OCI-LY7 (cell line): ENCODE measurements around the gene ERCC5. TPM values are rescaled to one million over a fixed set of nuclear protein-coding genes. Genes with fewer than 3 reads are reported as not detected.

Experiments used
- BruUV-seq: library from RNA; stranded (reverse); fragments of 400-500 nt; replicated peaks from 2 replicates; lab custom pipeline; 2021; lab: Mats Ljungman, UMichigan
- CTCF ChIA-PET: fragments of 300-600 bp; sonication (Branson Sonifier 250); formaldehyde crosslinking; loops from one replicate; lab custom pipeline; 2022; ENCODE audit warnings: antibody characterized with exemption; ENCODE audit not compliant: unreplicated experiment; lab: Charles Lee
- POLR2A ChIA-PET: fragments of 300-600 bp; sonication (Branson Sonifier 250); formaldehyde crosslinking; loops from one replicate; lab custom pipeline; 2022; ENCODE audit warnings: antibody characterized with exemption; lab: Charles Lee
- DNase-seq: peaks from one replicate; pipeline ENCODE4 v3.0.0-alpha.2; 2015; ENCODE audit warnings: low spot score
- H2AFZ ChIP-seq: fragments of 200-600 bp; sonication (generic), shearing (Covaris generic); 2 replicates; pipeline ENCODE4 v1.6.1; 2014; ENCODE audit warnings: mild to moderate bottlenecking, antibody characterized with exemption, low read length, moderate library complexity
- H3K27ac ChIP-seq: fragments of 200-600 bp; sonication (generic); 2 replicates; pipeline ENCODE4 v1.5.1; 2014; ENCODE audit warnings: mixed run types, low read depth, mild to moderate bottlenecking, moderate library complexity, low read length, inconsistent platforms; ENCODE audit not compliant: poor library complexity, severe bottlenecking
- H3K36me3 ChIP-seq: fragments of 200-600 bp; sonication (generic); 2 replicates; pipeline ENCODE4 v1.6.1; 2014; ENCODE audit warnings: mild to moderate bottlenecking, antibody characterized with exemption, low read length, moderate library complexity, mixed read lengths; ENCODE audit not compliant: insufficient read depth
- H3K4me1 ChIP-seq: fragments of 200-600 bp; sonication (generic); 2 replicates; pipeline ENCODE4 v1.5.1; 2014; ENCODE audit warnings: mild to moderate bottlenecking, low read length; ENCODE audit not compliant: insufficient read depth, poor library complexity, severe bottlenecking
- H3K4me2 ChIP-seq: fragments of 200-600 bp; sonication (generic); 2 replicates; pipeline ENCODE4 v1.6.1; 2014; ENCODE audit warnings: mild to moderate bottlenecking, low read length
- H3K4me3 ChIP-seq: fragments of 200-600 bp; sonication (generic); 2 replicates; pipeline ENCODE4 v1.5.1; 2014; ENCODE audit warnings: mild to moderate bottlenecking, low read depth, low read length; ENCODE audit not compliant: poor library complexity, severe bottlenecking
- H3K79me2 ChIP-seq: fragments of 200-600 bp; sonication (generic); 2 replicates; pipeline ENCODE4 v1.6.1; 2016; ENCODE audit warnings: low read depth, mild to moderate bottlenecking, low read length, moderate library complexity, mixed read lengths; ENCODE audit not compliant: insufficient read depth
- H3K9me2 ChIP-seq: fragments of 200-600 bp; sonication (generic); 2 replicates; pipeline ENCODE4 v1.6.1; 2016; ENCODE audit warnings: mild to moderate bottlenecking, low read length, mixed read lengths; ENCODE audit not compliant: insufficient read depth
- H3K9me3 ChIP-seq: fragments of 200-600 bp; sonication (generic); 2 replicates; pipeline ENCODE4 v1.6.1; 2014; ENCODE audit warnings: mild to moderate bottlenecking, mixed run types, low read length, mixed read lengths
- H4K20me1 ChIP-seq: fragments of 200-600 bp; sonication (generic); 2 replicates; pipeline ENCODE4 v1.6.1; 2014; ENCODE audit warnings: mild to moderate bottlenecking, antibody characterized with exemption, low read length, moderate library complexity, mixed read lengths; ENCODE audit not compliant: insufficient read depth
- CTCF ChIP-seq: fragments of 200-600 bp; sonication (generic); conservative IDR thresholded peaks from 2 replicates; pipeline ENCODE4 v1.5.1; 2014; ENCODE audit warnings: mild to moderate bottlenecking, antibody characterized with exemption, low read length, moderate library complexity, mixed read lengths
- EZH2phosphoT487 ChIP-seq: fragments of 200-600 bp; sonication (generic); IDR thresholded peaks from 2 replicates; pipeline ENCODE4 v1.6.1; 2018; ENCODE audit warnings: low read depth, borderline replicate concordance, mild to moderate bottlenecking, mixed run types, antibody characterized with exemption, low read length, moderate library complexity, mixed read lengths
- intact Hi-C: fragments of 100-400 bp; cut with micrococcal nuclease; formaldehyde crosslinking; loops from one replicate; pipeline ENCODE4 v1.10.0; 2022; ENCODE audit not compliant: unreplicated experiment
- total RNA-seq, 2 experiments: library from RNA; depleted of rRNA in 1 of 2; stranded (reverse); fragments of >200 nt in 1 of 2; shearing (Covaris generic) in 1 of 2; gene quantifications; 2 replicates each; pipeline ENCODE4 v1.2.3, GENCODE V29; 2014 to 2022

The ERCC5 gene
- total RNA-seq, 2 experiments from 2014 or later: 37.9 to 38.5 TPM

GRCh38 chr13:102877303-102877702 lies 31.5 kb downstream of the ERCC5 start:
- H3K36me3 ChIP-seq: peaks cover 35% of the 10 kb centered on the region
- H3K9me2 ChIP-seq: no peaks in the 10 kb centered on the region
- no peak overlapping the region for H2AFZ ChIP-seq
- no peak for DNase-seq
- ChIA-PET CTCF (no interaction called here), POLR2A (no interaction called here)
- no peak overlapping the region for H3K4me3 ChIP-seq
- no peak overlapping the region for H3K27ac ChIP-seq
- intact Hi-C loops: no loop called here
- H3K79me2 ChIP-seq: no peaks in the 10 kb centered on the region
- TF ChIP-seq EZH2phosphoT487 (no peak), CTCF (no peak)
- no peaks in the 10 kb centered on the region for H3K4me1 ChIP-seq
- no peaks in the 10 kb centered on the region for H4K20me1 ChIP-seq
- H3K4me2 ChIP-seq: no peak overlapping the region
- no TSS peak for BruUV-seq
- no peaks in the 10 kb centered on the region for H3K9me3 ChIP-seq

GRCh38 chr13:102878481-102878880 lies 32.6 kb downstream of the ERCC5 start:
- ChIA-PET CTCF (no interaction called here), POLR2A (interaction anchor here (0.9 kb wide), 1 partner anchor 9 kb away, joined by 4 read pairs; no protein-coding TSS in a partner anchor)
- H3K9me3 ChIP-seq: no peaks in the 10 kb centered on the region
- H2AFZ ChIP-seq: no peak overlapping the region
- no peak overlapping the region for H3K4me3 ChIP-seq
- no peak overlapping the region for H3K4me2 ChIP-seq
- no peak for DNase-seq
- BruUV-seq: no TSS peak
- TF ChIP-seq EZH2phosphoT487 (no peak), CTCF (no peak)
- no peak overlapping the region for H3K27ac ChIP-seq
- no peaks in the 10 kb centered on the region for H3K4me1 ChIP-seq
- no peaks in the 10 kb centered on the region for H4K20me1 ChIP-seq
- peaks cover 23% of the 10 kb centered on the region for H3K36me3 ChIP-seq
- H3K79me2 ChIP-seq: no peaks in the 10 kb centered on the region
- intact Hi-C loops: no loop called here
- no peaks in the 10 kb centered on the region for H3K9me2 ChIP-seq

GRCh38 chr13:102879793-102880499 lies 34.1 kb downstream of the ERCC5 start:
- no peak overlapping the region for H2AFZ ChIP-seq
- H3K9me3 ChIP-seq: no peaks in the 10 kb centered on the region
- no peaks in the 10 kb centered on the region for H3K9me2 ChIP-seq
- no peak overlapping the region for H3K4me3 ChIP-seq
- CTCF ChIA-PET: no interaction called here
- no peak overlapping the region for H3K27ac ChIP-seq
- no peak overlapping the region for H3K4me2 ChIP-seq
- BruUV-seq: no TSS peak
- H3K36me3 ChIP-seq: peaks cover 16% of the 10 kb centered on the region
- intact Hi-C loops: no loop called here
- H3K4me1 ChIP-seq: no peaks in the 10 kb centered on the region
- no peak for DNase-seq
- POLR2A ChIA-PET: interaction anchor here (0.6 kb wide), 1 partner anchor 77 kb away, joined by 3 read pairs; no protein-coding TSS in a partner anchor
- H4K20me1 ChIP-seq: no peaks in the 10 kb centered on the region
- no peaks in the 10 kb centered on the region for H3K79me2 ChIP-seq
- TF ChIP-seq EZH2phosphoT487: no peak
- no peak for TF ChIP-seq CTCF
